ENCODE measurements around the gene YAE1. TPM values are rescaled to one million over a fixed set of nuclear protein-coding genes. Genes with fewer than 3 reads are reported as not detected.
"Not testable (repeated sequence)": the region's sequence is repeated elsewhere in the genome, so short reads cannot be mapped to it uniquely, and the experiment has no call there.

YAE1 gene, protein sequence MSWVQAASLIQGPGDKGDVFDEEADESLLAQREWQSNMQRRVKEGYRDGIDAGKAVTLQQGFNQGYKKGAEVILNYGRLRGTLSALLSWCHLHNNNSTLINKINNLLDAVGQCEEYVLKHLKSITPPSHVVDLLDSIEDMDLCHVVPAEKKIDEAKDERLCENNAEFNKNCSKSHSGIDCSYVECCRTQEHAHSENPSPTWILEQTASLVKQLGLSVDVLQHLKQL
- total RNA-seq (2014; rRNA removed; shearing (Covaris generic)) = 44.8 and 52.7 TPM in 2 replicates

- DNase-seq (ENCODE audit: low read depth) = peak; percentile 81
Measured at GRCh38 chr7:39566023-39566921, at the start of gene YAE1. TSS of gene YAE1 (plus strand) at chr7:39566404. CDS start at chr7:39566419, 15 bp downstream.

- no peak for DNase-seq (ENCODE audit: low read depth)
Measured at GRCh38 chr7:39516498-39516897, 49.7 kb upstream of the YAE1 start.

GRCh38 chr7:39517240-39517639 is 49.0 kb upstream of the YAE1 start:
- no peak for DNase-seq (ENCODE audit: low read depth)

GRCh38 chr7:39525926-39526325 is 40.3 kb upstream of the YAE1 start:
- DNase-seq (ENCODE audit: low read depth) = no peak

GRCh38 chr7:39526666-39527065 is 39.5 kb upstream of the YAE1 start:
- peak; percentile 39 for DNase-seq (ENCODE audit: low read depth)

DNA sequence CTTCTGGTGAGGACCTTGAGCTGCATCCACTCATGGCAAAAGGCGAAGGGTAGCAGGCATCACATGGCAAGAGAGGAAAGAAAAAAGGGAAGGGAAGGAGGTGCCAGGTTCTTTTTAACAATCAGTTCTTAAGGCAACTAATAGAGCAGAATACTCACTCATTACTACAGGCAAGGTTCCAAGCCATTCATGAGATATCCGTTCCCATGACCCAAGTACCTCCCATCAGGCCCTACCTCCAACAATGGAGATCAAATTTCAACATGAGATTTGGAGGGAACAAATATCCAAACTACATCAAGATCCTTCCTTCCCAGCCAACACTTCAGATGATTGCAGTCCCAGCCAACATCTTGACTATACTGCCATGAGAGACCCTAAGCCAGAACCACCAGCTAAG is 38.9 kb upstream of the YAE1 start:
- peak; percentile 15 for DNase-seq (ENCODE audit: low read depth)

DNA sequence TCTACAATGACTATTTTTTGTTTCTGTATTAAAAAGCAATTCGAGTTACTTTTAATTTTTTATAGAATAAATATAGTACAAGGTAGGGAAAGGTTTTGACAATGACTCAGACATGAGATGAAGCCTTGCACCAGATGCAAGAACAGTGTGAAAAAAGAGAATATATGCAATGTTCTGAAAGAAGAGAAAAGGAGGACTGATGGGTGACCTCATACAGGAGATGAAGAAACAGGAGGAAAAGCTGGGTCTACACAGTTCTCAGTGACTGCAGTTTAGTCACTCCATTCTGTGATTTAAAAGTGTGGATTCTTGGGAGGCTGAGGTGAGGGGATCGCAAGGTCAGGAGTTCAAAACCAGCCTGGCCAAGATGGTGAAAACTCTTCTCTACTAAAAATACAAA is 38.3 kb upstream of the YAE1 start:
- DNase-seq (ENCODE audit: low read depth) = no peak

- DNase-seq (ENCODE audit: low read depth) = no peak
Measured at GRCh38 chr7:39528849-39529248, 37.4 kb upstream of the YAE1 start.

- DNase-seq (ENCODE audit: low read depth) = no peak
Measured at GRCh38 chr7:39529582-39529981, 36.6 kb upstream of the YAE1 start.

- no peak for DNase-seq (ENCODE audit: low read depth)
Measured at GRCh38 chr7:39530971-39531370, 35.2 kb upstream of the YAE1 start.

DNA sequence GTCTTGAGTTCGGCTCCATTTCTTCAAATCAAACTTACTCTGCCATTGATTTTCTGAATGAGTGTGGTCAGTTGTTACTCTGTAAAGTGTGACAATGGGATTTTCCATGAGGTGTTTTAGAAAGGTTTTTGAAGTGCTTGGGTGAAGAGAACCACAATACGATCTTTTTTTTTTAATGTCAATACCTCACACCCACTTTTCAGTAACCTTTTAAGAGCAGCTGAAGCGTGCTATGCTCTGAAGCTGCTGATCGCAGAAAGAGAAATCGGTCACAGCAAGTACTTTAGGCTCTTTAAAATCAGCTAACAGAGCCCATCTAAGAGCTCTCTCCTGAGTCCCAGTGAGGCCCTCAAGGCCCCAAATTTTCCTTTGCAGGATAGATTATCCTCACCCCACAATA is 34.4 kb upstream of the YAE1 start:
- DNase-seq (ENCODE audit: low read depth) = no peak

GRCh38 chr7:39532832-39533231 is 33.4 kb upstream of the YAE1 start:
- no peak for DNase-seq (ENCODE audit: low read depth)

GRCh38 chr7:39534599-39534998 is 31.6 kb upstream of the YAE1 start:
- DNase-seq (ENCODE audit: low read depth) = no peak

DNA sequence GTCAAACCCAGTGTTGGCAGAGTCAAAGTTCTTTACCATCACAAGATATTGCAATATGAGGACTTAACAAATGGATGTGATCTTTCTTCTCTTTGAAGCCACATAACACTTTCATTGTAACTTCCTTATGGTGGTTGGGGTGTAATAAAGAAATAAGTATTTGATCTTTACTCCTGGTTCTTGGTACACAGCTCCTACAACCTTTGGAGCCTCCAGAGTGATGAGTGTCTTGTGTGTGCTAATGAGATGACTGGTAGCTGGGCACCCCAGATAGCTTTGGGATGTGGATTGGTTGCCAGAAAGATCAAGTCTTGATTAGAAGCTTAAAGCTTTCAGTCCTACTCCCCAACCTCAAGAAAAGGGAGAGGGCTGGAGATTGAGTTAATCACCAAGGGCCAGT is 31.1 kb upstream of the YAE1 start:
- DNase-seq (ENCODE audit: low read depth) = no peak

DNA sequence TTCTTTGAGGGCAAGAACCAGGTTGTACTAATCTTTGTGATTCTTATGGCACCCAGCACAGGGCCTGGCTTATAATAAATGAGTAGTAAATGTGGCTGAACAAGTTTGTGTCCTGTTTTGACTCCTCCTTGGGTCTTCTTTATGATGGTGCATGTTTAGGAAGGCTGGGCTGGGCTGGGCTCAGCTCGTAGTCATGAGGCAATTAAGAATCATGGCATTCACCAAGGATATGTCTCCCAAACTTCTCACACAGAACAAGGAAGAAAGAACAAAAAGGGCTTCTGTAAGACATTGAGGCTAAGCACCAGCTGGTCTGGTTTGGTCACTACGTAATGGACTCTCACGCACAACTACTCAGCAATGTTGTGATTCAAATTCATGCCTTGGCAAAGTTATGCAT is 30.5 kb upstream of the YAE1 start:
- DNase-seq (ENCODE audit: low read depth) = peak; percentile 32

- peak; percentile 17 for DNase-seq (ENCODE audit: low read depth)
Measured at GRCh38 chr7:39536951-39537350, 29.3 kb upstream of the YAE1 start.

DNA sequence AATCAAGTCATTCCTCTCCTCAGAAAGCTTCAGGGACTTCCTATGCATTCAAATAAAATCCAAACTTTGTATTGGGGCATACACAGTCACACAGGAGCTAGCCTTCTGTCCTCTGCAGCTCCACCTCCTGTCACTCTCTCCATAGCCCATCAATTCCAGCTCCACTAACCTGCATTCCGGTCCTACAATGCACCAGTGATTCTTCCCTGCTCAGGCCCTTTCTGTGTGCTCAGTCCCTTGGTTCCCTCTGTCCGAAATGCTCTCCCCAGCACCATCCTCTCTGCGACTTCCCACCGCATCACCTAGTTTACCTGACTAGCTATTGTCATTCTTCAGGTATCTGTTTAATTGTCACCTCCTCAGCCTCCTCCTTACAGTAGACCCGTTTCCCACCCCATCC is 26.4 kb upstream of the YAE1 start:
- no peak for DNase-seq (ENCODE audit: low read depth)

DNA sequence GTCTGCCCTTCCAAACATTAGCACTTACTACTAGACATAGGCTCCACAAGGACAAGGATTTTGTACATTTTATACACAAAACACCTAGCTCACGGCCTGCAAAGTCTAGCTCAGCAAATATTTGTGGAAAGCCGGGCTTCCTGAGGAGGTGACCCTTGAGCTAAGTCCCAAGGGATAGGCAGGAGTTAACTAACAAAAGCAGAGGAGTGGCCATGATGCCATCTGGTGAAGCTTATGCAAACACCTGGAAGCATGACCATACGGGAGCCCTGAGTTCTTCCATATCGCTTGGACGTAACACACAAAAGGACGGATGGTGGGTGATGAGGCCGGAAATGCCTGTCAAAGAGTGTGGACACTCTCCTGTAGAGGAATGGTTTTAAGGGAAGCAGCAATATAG is 25.9 kb upstream of the YAE1 start:
- DNase-seq (ENCODE audit: low read depth) = no peak

DNA sequence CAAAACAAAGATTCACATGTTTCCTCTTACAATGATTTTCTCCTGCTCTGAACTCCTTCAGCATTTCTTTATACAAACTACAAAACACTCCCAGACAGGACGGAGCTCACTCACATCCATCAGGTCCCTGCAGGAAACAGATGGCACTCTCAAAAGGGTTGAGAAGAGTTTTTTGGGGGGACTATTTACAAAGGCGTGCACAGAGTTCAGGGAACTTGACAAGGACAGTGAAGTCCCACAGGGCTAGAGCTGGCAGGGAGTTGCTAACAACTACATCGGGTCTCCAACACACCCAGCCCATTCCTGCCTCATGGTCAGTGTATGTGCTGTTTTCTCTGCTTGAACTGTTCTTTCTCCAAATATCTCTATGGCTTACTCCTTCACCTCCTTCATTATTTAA is 24.7 kb upstream of the YAE1 start:
- no peak for DNase-seq (ENCODE audit: low read depth)

DNA sequence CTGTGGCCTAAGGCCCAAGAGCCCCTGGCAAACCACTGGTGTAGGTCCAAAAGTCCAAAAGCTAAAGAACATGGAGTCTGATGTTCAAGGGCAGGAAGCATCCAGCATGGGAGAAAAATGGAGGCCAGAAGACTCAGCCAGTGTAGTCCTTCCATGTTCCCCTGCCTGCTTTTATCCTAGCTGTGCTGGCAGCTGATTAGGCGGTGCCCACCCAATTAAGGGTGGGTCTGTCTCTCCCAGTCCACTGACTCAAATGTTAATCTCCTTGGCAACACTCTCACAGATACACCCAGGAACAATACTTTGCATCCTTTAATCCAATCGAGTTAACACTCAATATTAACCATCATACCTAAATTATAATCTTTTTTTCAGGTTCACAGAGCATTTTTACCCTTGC is 21.4 kb upstream of the YAE1 start:
- DNase-seq (ENCODE audit: low read depth) = not testable (repeated sequence)

DNA sequence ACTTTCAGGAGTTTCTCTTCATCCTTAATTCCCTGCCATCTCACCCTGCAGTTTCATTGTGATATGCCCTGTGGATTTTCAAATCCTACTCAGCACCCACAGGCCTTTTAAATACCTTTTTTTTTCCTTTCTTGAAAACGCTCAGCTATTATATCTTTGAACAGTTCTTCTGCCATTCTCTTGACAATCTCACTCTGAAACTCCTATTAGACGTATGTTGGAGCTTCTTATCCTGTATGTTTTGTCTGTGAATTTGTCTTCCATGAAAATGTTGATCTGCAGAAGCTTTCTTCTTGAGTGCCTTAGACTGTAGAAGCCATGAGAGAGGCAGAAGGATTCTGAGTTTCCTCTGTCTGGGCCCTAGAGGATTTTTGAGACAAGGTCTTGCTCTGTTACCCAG is 18.9 kb upstream of the YAE1 start:
- no peak for DNase-seq (ENCODE audit: low read depth)

DNA sequence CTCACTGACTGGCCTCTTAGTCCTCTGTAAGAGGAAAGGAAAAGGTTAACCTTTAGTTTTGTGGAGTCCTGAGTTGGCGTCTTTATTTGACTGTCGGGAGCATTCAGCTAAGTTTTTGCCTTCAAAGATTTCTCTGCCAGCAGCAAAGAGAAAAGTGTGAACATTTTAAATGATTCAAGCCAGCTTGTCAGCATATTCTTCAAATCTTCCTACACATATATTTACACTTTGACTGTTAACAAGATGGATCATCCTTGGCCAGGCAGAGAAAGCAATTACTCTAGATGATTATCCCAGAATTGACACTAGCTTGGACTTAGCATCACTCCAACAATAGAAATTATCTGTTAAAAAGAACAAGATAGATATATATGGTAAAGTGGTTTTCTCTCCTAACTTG is 15.8 kb upstream of the YAE1 start:
- DNase-seq (ENCODE audit: low read depth) = no peak

- no peak for DNase-seq (ENCODE audit: low read depth)
Measured at GRCh38 chr7:39553436-39553835, 12.8 kb upstream of the YAE1 start.
